ENCODE measurements around the gene PARVA. TPM values are rescaled to one million over a fixed set of nuclear protein-coding genes. Genes with fewer than 3 reads are reported as not detected.
"Not testable (repeated sequence)": the region's sequence is repeated elsewhere in the genome, so short reads cannot be mapped to it uniquely, and the experiment has no call there.

The PARVA gene
- total RNA-seq, 1 experiment from 2014 or later: not detected

- not testable (repeated sequence) for H3K4me3 ChIP-seq (ENCODE audit: low read length); H3K36me3 ChIP-seq (ENCODE audit: insufficient read depth, low read length); H3K9ac ChIP-seq (ENCODE audit: low read length); H4K20me1 ChIP-seq (ENCODE audit: insufficient read depth, low read depth, low read length); H3K79me2 ChIP-seq (ENCODE audit: low read length); H3K9me2 ChIP-seq (replicated peaks; ENCODE audit: insufficient read depth, low read length); H2AFZ ChIP-seq (ENCODE audit: low read length); H3K27ac ChIP-seq (ENCODE audit: low read length); DNase-seq; H3K9me3 ChIP-seq (ENCODE audit: low read length); H3K4me1 ChIP-seq (ENCODE audit: low read length); H3K4me2 ChIP-seq (ENCODE audit: low read depth, low read length, poor library complexity, severe bottlenecking); H3K27me3 ChIP-seq (ENCODE audit: low read length)
These were observed 11.3 kb upstream of the PARVA start for GRCh38 chr11:12365965-12366575.

- H3K4me2 ChIP-seq (ENCODE audit: low read depth, low read length, poor library complexity, severe bottlenecking); H3K9ac ChIP-seq (ENCODE audit: low read length); H3K4me1 ChIP-seq (ENCODE audit: low read length): not testable (repeated sequence)
These were observed 10.3 kb upstream of the PARVA start for GRCh38 chr11:12367057-12367456.

GRCh38 chr11:12372111-12372510 lies 5.3 kb upstream of the PARVA start:
- no peak overlapping the region for H2AFZ ChIP-seq (ENCODE audit: low read length)
- H3K9ac ChIP-seq (ENCODE audit: low read length): no peak overlapping the region

More at GRCh38 chr11:12367057-12367456, 10.3 kb upstream of the PARVA start:
- not testable (repeated sequence) for H3K27me3 ChIP-seq (ENCODE audit: low read length); H3K36me3 ChIP-seq (ENCODE audit: insufficient read depth, low read length); DNase-seq; H3K79me2 ChIP-seq (ENCODE audit: low read length); H4K20me1 ChIP-seq (ENCODE audit: insufficient read depth, low read depth, low read length); H3K4me3 ChIP-seq (ENCODE audit: low read length); H3K9me3 ChIP-seq (ENCODE audit: low read length); H3K27ac ChIP-seq (ENCODE audit: low read length); H2AFZ ChIP-seq (ENCODE audit: low read length); H3K9me2 ChIP-seq (replicated peaks; ENCODE audit: insufficient read depth, low read length)

GRCh38 chr11:12375720-12376119 lies 1.7 kb upstream of the PARVA start:
- Histone ChIP-seq H2AFZ (ENCODE audit: low read length) (no peak overlapping the region), H3K4me1 (ENCODE audit: low read length) (peaks cover 6% of the 10 kb centered on the region), H3K4me3 (ENCODE audit: low read length) (no peak overlapping the region), H3K9ac (ENCODE audit: low read length) (no peak overlapping the region), H3K27ac (ENCODE audit: low read length) (no peak overlapping the region), H3K4me2 (ENCODE audit: low read depth, low read length, poor library complexity, severe bottlenecking) (no peak overlapping the region), H3K9me3 (ENCODE audit: low read length) (no peaks in the 10 kb centered on the region), H4K20me1 (ENCODE audit: insufficient read depth, low read depth, low read length) (no peaks in the 10 kb centered on the region), H3K27me3 (ENCODE audit: low read length) (no peaks in the 10 kb centered on the region), H3K79me2 (ENCODE audit: low read length) (no peaks in the 10 kb centered on the region), H3K9me2 (replicated peaks; ENCODE audit: insufficient read depth, low read length) (no peaks in the 10 kb centered on the region), H3K36me3 (ENCODE audit: insufficient read depth, low read length) (no peaks in the 10 kb centered on the region)
- no peak for DNase-seq

More at GRCh38 chr11:12372111-12372510, 5.3 kb upstream of the PARVA start:
- H3K27ac ChIP-seq (ENCODE audit: low read length): no peak overlapping the region
- H3K36me3 ChIP-seq (ENCODE audit: insufficient read depth, low read length): no peaks in the 10 kb centered on the region
- no peaks in the 10 kb centered on the region for H3K4me1 ChIP-seq (ENCODE audit: low read length)
- no peaks in the 10 kb centered on the region for H3K79me2 ChIP-seq (ENCODE audit: low read length)
- no peak for DNase-seq
- no peaks in the 10 kb centered on the region for H4K20me1 ChIP-seq (ENCODE audit: insufficient read depth, low read depth, low read length)
- no peak overlapping the region for H3K4me3 ChIP-seq (ENCODE audit: low read length)
- no peaks in the 10 kb centered on the region for H3K9me2 ChIP-seq (replicated peaks; ENCODE audit: insufficient read depth, low read length)
- no peak overlapping the region for H3K4me2 ChIP-seq (ENCODE audit: low read depth, low read length, poor library complexity, severe bottlenecking)
- H3K9me3 ChIP-seq (ENCODE audit: low read length): no peaks in the 10 kb centered on the region
- no peaks in the 10 kb centered on the region for H3K27me3 ChIP-seq (ENCODE audit: low read length)

GRCh38 chr11:12376259-12377081 lies 901 bp upstream of the PARVA start:
- no peaks in the 10 kb centered on the region for H3K79me2 ChIP-seq (ENCODE audit: low read length)
- no peak overlapping the region for H2AFZ ChIP-seq (ENCODE audit: low read length)
- H3K4me2 ChIP-seq (ENCODE audit: low read depth, low read length, poor library complexity, severe bottlenecking): no peak overlapping the region
- peaks cover 6% of the 10 kb centered on the region for H3K4me1 ChIP-seq (ENCODE audit: low read length)
- no peaks in the 10 kb centered on the region for H3K36me3 ChIP-seq (ENCODE audit: insufficient read depth, low read length)
- H3K4me3 ChIP-seq (ENCODE audit: low read length): no peak overlapping the region
- H3K9me2 ChIP-seq (replicated peaks; ENCODE audit: insufficient read depth, low read length): no peaks in the 10 kb centered on the region
- H3K9ac ChIP-seq (ENCODE audit: low read length): no peak overlapping the region
- H3K27ac ChIP-seq (ENCODE audit: low read length): no peak overlapping the region
- H4K20me1 ChIP-seq (ENCODE audit: insufficient read depth, low read depth, low read length): no peaks in the 10 kb centered on the region
- no peak for DNase-seq
- no peaks in the 10 kb centered on the region for H3K27me3 ChIP-seq (ENCODE audit: low read length)
- H3K9me3 ChIP-seq (ENCODE audit: low read length): no peaks in the 10 kb centered on the region

GRCh38 chr11:12377824-12378593 lies 638 bp downstream of the PARVA start:
- no peaks in the 10 kb centered on the region for H4K20me1 ChIP-seq (ENCODE audit: insufficient read depth, low read depth, low read length)
- DNase-seq: no peak
- H3K4me2 ChIP-seq (ENCODE audit: low read depth, low read length, poor library complexity, severe bottlenecking): no peak overlapping the region
- no peak overlapping the region for H3K27ac ChIP-seq (ENCODE audit: low read length)
- H3K9me3 ChIP-seq (ENCODE audit: low read length): no peaks in the 10 kb centered on the region
- no peaks in the 10 kb centered on the region for H3K9me2 ChIP-seq (replicated peaks; ENCODE audit: insufficient read depth, low read length)
- H2AFZ ChIP-seq (ENCODE audit: low read length): no peak overlapping the region
- H3K4me1 ChIP-seq (ENCODE audit: low read length): peaks cover 6% of the 10 kb centered on the region
- no peak overlapping the region for H3K4me3 ChIP-seq (ENCODE audit: low read length)
- H3K27me3 ChIP-seq (ENCODE audit: low read length): no peaks in the 10 kb centered on the region
- H3K36me3 ChIP-seq (ENCODE audit: insufficient read depth, low read length): no peaks in the 10 kb centered on the region
- no peak overlapping the region for H3K9ac ChIP-seq (ENCODE audit: low read length)
- H3K79me2 ChIP-seq (ENCODE audit: low read length): no peaks in the 10 kb centered on the region

- Histone ChIP-seq H4K20me1 (ENCODE audit: insufficient read depth, low read depth, low read length) (no peaks in the 10 kb centered on the region), H3K27me3 (ENCODE audit: low read length) (no peaks in the 10 kb centered on the region), H3K4me1 (ENCODE audit: low read length) (peaks cover 6% of the 10 kb centered on the region), H2AFZ (ENCODE audit: low read length) (no peak overlapping the region), H3K27ac (ENCODE audit: low read length) (no peak overlapping the region), H3K9ac (ENCODE audit: low read length) (no peak overlapping the region), H3K9me2 (replicated peaks; ENCODE audit: insufficient read depth, low read length) (no peaks in the 10 kb centered on the region), H3K79me2 (ENCODE audit: low read length) (no peaks in the 10 kb centered on the region), H3K9me3 (ENCODE audit: low read length) (no peaks in the 10 kb centered on the region), H3K4me2 (ENCODE audit: low read depth, low read length, poor library complexity, severe bottlenecking) (no peak overlapping the region), H3K36me3 (ENCODE audit: insufficient read depth, low read length) (no peaks in the 10 kb centered on the region), H3K4me3 (ENCODE audit: low read length) (no peak overlapping the region)
- DNase-seq: no peak
These were observed 3.4 kb downstream of the PARVA start for GRCh38 chr11:12380565-12381325.
